Retinal pigment epithelial cell (primary cell): Measurements from ENCODE around the gene CCDC9.
"Not testable (repeated sequence)": the region's sequence is repeated elsewhere in the genome, so short reads cannot be mapped to it uniquely, and the experiment has no call there.

Source experiments
- DNase-seq: peaks from one replicate; pipeline ENCODE4 v3.0.0-alpha.2; 2010; ENCODE audit warnings: low read depth
- H3K4me3 ChIP-seq: 2 replicates; pipeline ENCODE4 v1.5.1; 2011; ENCODE audit warnings: mild to moderate bottlenecking, low read length, control low read depth, moderate library complexity
- TF ChIP-seq, protein P1 (sequence below): conservative IDR thresholded peaks from 2 replicates; pipeline ENCODE4 v1.5.1; 2011; ENCODE audit warnings: low read depth, low read length, control low read depth, inconsistent platforms

The CCDC9 gene

DNA sequence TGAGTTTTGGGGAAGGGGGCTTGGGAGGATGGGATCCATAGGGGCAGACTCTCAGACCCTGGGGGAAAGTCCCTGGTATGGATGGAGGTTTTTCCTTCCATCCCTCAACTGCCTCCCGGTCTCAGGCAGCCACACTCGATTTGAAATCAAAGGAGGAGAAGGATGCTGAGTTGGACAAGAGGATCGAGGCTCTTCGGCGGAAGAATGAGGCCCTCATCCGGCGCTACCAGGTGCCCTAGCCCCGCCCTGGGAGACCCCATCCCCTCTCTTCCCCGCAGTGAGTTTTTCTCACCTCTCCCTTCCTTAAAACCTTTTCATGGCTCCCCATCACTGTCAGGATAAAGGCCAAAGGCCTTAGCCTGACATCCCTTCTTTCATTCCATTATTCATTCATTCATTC is 2.1 kb downstream of the CCDC9 start:
- peak overlapping the region; percentile 69 for H3K4me3 ChIP-seq
- DNase-seq: no peak
- TF ChIP-seq, protein P1, sequence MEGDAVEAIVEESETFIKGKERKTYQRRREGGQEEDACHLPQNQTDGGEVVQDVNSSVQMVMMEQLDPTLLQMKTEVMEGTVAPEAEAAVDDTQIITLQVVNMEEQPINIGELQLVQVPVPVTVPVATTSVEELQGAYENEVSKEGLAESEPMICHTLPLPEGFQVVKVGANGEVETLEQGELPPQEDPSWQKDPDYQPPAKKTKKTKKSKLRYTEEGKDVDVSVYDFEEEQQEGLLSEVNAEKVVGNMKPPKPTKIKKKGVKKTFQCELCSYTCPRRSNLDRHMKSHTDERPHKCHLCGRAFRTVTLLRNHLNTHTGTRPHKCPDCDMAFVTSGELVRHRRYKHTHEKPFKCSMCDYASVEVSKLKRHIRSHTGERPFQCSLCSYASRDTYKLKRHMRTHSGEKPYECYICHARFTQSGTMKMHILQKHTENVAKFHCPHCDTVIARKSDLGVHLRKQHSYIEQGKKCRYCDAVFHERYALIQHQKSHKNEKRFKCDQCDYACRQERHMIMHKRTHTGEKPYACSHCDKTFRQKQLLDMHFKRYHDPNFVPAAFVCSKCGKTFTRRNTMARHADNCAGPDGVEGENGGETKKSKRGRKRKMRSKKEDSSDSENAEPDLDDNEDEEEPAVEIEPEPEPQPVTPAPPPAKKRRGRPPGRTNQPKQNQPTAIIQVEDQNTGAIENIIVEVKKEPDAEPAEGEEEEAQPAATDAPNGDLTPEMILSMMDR: no peak

GRCh38 chr19:47258895-47259555 is 2.7 kb downstream of the CCDC9 start:
- DNase-seq: no peak

DNA sequence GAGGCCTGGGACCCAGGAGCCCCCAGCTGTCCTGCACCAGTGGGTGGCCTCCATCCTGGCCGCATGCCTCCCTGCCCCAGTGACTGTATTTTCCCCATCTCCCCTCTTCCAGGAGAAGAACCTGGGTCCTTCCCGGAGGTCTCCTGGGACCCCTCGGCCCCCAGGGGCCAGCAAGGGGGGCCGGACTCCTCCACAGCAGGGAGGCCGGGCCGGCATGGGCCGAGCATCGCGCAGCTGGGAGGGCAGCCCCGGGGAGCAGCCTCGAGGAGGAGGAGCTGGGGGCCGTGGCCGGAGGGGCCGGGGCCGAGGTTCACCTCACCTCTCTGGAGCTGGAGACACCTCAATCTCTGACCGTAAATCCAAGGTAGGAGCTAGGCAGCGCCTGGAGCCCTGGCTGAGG is 4.2 kb downstream of the CCDC9 start:
- TF ChIP-seq, protein P1: no peak
- no peak for DNase-seq

More at GRCh38 chr19:47258895-47259555, 2.7 kb downstream of the CCDC9 start:
- TF ChIP-seq, protein P1: no peak
- peak overlapping the region; percentile 69 for H3K4me3 ChIP-seq

GRCh38 chr19:47261946-47262793 is 5.8 kb downstream of the CCDC9 start:
- DNase-seq, H3K4me3 ChIP-seq: not testable (repeated sequence)

More for the DNA sequence above, 4.2 kb downstream of the CCDC9 start:
- no peak overlapping the region for H3K4me3 ChIP-seq

DNA sequence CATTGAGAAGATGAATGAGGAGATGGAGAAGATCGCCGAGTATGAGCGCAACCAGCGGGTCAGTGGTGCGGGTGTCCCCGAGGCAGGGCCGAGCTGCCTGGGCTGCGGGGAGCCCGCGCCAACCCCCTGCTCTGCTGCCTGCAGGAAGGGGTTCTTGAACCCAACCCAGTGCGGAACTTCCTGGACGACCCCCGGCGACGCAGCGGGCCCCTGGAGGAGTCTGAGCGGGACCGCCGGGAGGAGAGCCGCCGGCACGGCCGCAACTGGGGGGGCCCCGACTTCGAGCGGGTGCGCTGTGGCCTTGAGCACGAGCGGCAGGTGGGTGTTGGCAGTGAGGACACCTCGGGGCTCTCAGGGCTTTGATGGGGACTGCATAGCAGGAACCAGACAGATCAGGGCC is 8.3 kb downstream of the CCDC9 start:
- no peak for DNase-seq
- TF ChIP-seq, protein P1: no peak
- no peak overlapping the region for H3K4me3 ChIP-seq

GRCh38 chr19:47266401-47266941 is 10.1 kb downstream of the CCDC9 start:
- no peak for DNase-seq
- H3K4me3 ChIP-seq: no peak overlapping the region
- TF ChIP-seq, protein P1: no peak

DNA sequence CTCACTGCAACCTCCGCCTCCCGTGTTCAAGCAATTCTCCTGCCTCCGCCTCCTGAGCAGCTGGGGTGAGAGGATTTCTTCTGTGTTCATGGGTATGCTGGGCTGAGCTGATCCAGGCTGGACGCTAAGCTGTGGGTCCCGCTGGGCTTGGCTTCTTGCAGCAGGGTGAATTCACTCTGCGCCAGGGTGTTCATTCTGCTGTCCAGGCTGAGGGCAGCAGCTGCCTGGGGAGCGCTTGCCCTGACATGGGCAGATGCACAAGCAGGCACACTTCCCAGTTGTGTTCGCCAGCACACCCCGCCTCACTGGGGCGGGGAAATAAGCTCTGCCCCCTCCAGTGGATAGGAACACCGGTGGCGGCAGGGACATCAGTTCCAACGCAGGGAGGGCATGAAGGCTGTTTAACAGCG is 11.0 kb downstream of the CCDC9 start:
- H3K4me3 ChIP-seq: no peak overlapping the region
- no peak for DNase-seq
- TF ChIP-seq, protein P1: no peak
